OCI-LY3 (cell line): ENCODE data around the gene LPP.

Source experiments
- EZH2phosphoT487 ChIP-seq: fragments of 200-600 bp; shearing (Covaris generic); IDR thresholded peaks from 2 replicates; pipeline ENCODE4 v1.6.1; 2018; ENCODE audit warnings: antibody characterized with exemption, mixed run types, low read depth
- TF ChIP-seq, protein P1 (sequence below): fragments of 200-600, 300-600 bp; sonication (generic); IDR thresholded peaks from 2 replicates; pipeline ENCODE4 v1.5.1; 2014; ENCODE audit warnings: antibody characterized with exemption, low read length, low read depth

DNA sequence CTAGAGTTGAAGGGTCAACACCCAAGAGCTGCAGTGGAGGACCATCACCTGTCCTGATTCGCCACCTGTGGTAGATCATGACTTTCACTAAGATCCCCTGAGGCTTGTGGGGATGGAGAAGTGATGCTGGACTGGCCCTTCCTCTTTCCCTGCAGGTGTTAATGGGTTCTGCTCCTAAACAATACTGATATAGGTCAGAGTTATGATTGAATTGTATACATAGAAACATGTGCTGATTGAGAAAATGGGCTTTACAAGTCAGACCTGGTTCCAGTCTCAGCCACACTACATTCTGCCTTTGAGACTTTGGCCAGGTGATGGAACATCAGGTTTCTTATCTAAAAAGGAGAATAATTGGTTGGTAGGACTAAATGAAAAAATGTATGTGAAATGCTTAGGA is 598.9 kb downstream of the LPP start:
- TF ChIP-seq, protein P1, sequence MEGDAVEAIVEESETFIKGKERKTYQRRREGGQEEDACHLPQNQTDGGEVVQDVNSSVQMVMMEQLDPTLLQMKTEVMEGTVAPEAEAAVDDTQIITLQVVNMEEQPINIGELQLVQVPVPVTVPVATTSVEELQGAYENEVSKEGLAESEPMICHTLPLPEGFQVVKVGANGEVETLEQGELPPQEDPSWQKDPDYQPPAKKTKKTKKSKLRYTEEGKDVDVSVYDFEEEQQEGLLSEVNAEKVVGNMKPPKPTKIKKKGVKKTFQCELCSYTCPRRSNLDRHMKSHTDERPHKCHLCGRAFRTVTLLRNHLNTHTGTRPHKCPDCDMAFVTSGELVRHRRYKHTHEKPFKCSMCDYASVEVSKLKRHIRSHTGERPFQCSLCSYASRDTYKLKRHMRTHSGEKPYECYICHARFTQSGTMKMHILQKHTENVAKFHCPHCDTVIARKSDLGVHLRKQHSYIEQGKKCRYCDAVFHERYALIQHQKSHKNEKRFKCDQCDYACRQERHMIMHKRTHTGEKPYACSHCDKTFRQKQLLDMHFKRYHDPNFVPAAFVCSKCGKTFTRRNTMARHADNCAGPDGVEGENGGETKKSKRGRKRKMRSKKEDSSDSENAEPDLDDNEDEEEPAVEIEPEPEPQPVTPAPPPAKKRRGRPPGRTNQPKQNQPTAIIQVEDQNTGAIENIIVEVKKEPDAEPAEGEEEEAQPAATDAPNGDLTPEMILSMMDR, result no peak
- no peak for TF ChIP-seq EZH2phosphoT487
